Measurements from ENCODE around the gene KAT6B. TPM values are rescaled to one million over a fixed set of nuclear protein-coding genes. Genes with fewer than 3 reads are reported as not detected.

The KAT6B gene
- total and polyA plus RNA-seq, 10 of the 15 experiments (the other 5 are each of a cell fraction or from before 2014, with no cell fraction given), result 2.7 to 22.6 (median 15.7) TPM

DNA sequence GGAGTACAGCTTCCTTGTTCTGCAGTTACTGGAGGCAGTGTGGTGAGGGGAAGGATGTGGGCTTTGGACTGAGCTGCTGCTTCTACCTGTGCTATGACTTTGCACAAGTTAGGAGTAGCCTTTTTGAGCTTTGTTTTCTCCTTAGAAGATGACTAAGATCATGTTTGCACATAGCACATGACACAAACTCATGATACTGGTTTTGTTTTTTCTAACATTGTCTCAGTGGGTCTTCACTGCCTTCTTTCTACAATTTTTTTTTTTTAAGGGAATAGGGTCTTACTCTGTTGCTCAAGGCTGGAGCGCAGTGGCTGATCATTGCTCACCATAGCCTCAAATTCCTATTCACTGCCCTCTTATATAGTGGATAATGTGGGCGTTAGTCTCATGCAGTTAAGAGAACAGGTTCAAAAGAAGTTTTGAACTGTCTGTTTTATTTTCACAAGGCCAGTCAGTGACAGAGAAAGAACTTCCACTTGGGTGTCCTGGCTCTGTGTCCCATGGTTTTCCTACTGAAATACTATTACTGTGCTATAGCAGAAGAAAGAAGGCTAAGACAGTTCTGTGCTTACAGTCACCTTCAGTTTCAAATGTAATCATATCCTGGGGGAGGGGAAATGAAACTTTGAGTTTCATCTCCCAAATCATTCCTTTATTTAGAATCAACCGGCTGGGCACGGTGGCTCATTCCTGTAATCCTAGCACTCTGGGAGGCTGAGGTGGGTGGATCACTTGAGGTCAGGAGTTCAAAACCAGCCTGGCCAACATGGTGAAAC, 72.0 kb downstream of the KAT6B start (continued):
- TF ChIP-seq, protein P1, sequence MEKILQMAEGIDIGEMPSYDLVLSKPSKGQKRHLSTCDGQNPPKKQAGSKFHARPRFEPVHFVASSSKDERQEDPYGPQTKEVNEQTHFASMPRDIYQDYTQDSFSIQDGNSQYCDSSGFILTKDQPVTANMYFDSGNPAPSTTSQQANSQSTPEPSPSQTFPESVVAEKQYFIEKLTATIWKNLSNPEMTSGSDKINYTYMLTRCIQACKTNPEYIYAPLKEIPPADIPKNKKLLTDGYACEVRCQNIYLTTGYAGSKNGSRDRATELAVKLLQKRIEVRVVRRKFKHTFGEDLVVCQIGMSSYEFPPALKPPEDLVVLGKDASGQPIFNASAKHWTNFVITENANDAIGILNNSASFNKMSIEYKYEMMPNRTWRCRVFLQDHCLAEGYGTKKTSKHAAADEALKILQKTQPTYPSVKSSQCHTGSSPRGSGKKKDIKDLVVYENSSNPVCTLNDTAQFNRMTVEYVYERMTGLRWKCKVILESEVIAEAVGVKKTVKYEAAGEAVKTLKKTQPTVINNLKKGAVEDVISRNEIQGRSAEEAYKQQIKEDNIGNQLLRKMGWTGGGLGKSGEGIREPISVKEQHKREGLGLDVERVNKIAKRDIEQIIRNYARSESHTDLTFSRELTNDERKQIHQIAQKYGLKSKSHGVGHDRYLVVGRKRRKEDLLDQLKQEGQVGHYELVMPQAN (conservative IDR thresholded peaks at IDR 0.05), result no peak
- TF ChIP-seq MYC (IDR thresholded peaks at IDR 0.05; ENCODE audit: insufficient read depth, insufficient read length, insufficient replicate concordance, low read length, severe bottlenecking), result no peak
- peak; percentile 56; the same call in 1 of the 2 replicates for TF ChIP-seq ZNF217 (IDR thresholded peaks at IDR 0.05)

DNA sequence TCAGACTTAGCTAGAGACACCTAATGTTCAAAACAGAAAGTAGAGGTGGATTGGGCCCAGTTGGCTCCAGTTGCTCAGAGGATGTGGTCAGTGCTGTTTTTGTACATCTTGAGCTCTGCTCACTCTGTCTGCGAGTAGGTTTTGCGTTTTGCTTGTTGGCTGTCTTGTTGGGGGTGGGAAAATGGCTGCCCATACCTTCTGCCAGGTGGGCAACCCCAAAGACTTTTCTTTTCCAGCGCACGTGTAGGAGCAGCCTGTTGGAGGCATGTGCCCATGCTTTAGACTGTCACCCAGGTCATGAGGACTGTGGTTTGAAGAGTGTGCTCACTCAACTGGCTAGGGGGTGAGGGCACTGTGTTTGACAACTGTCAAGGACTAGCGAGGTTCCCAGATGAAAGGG, 73.9 kb downstream of the KAT6B start:
- Histone ChIP-seq H3K27ac (ENCODE audit: control insufficient read depth, insufficient read depth) (peak overlapping the region; percentile 87), H3K36me3 (ENCODE audit: control insufficient read depth in 2 of 2, insufficient read depth in 2 of 2, low read length in 1 of 2) (no peaks in the 10 kb centered on the region), H3K9me3 (replicated peaks; ENCODE audit: control insufficient read depth, insufficient read depth, low read length) (no peaks in the 10 kb centered on the region; the same call in 1 of the 3 replicates), H3K79me2 (ENCODE audit: control insufficient read depth, insufficient read depth, low read length) (peaks cover 59% of the 10 kb centered on the region), H2AFZ (ENCODE audit: control insufficient read depth, low read depth, low read length) (no peak overlapping the region), H3K27me3 (replicated peaks in 1 of 2; ENCODE audit: control insufficient read depth in 2 of 2, insufficient read depth in 2 of 2, low read length in 1 of 2) (no peaks in the 10 kb centered on the region), H3K9ac (ENCODE audit: control insufficient read depth, insufficient read depth, low read length) (peak overlapping the region; percentile 17; the same call in 1 of the 2 replicates), H4K20me1 (ENCODE audit: control insufficient read depth, insufficient read depth) (no peaks in the 10 kb centered on the region), H3K4me3 (peak overlapping the region; percentile 3; the same call in 1 of the 2 replicates), H3K4me2 (ENCODE audit: control insufficient read depth, insufficient read depth) (peak overlapping the region; percentile 84), H3K4me1 (ENCODE audit: control insufficient read depth, insufficient read depth, low read length) (peaks cover 51% of the 10 kb centered on the region)
- intact Hi-C loops (cut with micrococcal nuclease; ENCODE audit: unreplicated experiment), result loop anchor here (5.0 kb wide), 1 partner anchor 92 kb away; no protein-coding TSS in a partner anchor
- DNase-seq (ENCODE audit: low read depth, low spot score) (peak; percentile 48), FAIRE-seq (no peak), ATAC-seq (peak; percentile 83)
- SMC1A ChIA-PET (ENCODE audit: uncharacterized antibody, unreplicated experiment), result interaction anchor here (0.6 to 5.6 kb wide), 12 partner anchors 9 to 271 kb away, joined by 3 to 73 read pairs (median 4); no protein-coding TSS in a partner anchor
- in situ Hi-C loops (cut with MboI), result no loop called here
- POLR2A ChIA-PET, result interaction anchor here (0.9 to 1.9 kb wide), 2 partner anchors 12 to 83 kb away, joined by 5 to 6 read pairs; no protein-coding TSS in a partner anchor
- RAD21 ChIA-PET (ENCODE audit: unreplicated experiment), result interaction anchor here (0.5 to 4.5 kb wide), 12 partner anchors 8 to 222 kb away, joined by 3 to 38 read pairs (median 3); partner anchors contain the start of gene SAMD8
- BruUV-seq (replicated peaks), result no TSS peak
- CTCF ChIA-PET, result interaction anchor here (0.8 to 1.2 kb wide), 2 partner anchors 99 to 120 kb away, joined by 3 read pairs; no protein-coding TSS in a partner anchor
- WGBS (ENCODE audit: insufficient coverage, insufficient replicate concordance, low lambda C conversion rate, missing lambda C conversion rate), result 14% methylated on average over 5 of the region's 5 CpGs
- 0 out of 4 replicates have a peak, but pooled peaks of 1 of the 2 experiments have one; percentile 20 for TF ChIP-seq IKZF2 (IDR thresholded peaks at IDR 0.05)
- TF ChIP-seq JUNB (IDR thresholded peaks at IDR 0.05), result no peak
- TF ChIP-seq TBL1XR1 (IDR thresholded peaks at IDR 0.05; ENCODE audit: low read depth, low read length), result no peak
- no peak for TF ChIP-seq ESRRA (IDR thresholded peaks at IDR 0.05; ENCODE audit: low read length)
- TF ChIP-seq, protein P2, sequence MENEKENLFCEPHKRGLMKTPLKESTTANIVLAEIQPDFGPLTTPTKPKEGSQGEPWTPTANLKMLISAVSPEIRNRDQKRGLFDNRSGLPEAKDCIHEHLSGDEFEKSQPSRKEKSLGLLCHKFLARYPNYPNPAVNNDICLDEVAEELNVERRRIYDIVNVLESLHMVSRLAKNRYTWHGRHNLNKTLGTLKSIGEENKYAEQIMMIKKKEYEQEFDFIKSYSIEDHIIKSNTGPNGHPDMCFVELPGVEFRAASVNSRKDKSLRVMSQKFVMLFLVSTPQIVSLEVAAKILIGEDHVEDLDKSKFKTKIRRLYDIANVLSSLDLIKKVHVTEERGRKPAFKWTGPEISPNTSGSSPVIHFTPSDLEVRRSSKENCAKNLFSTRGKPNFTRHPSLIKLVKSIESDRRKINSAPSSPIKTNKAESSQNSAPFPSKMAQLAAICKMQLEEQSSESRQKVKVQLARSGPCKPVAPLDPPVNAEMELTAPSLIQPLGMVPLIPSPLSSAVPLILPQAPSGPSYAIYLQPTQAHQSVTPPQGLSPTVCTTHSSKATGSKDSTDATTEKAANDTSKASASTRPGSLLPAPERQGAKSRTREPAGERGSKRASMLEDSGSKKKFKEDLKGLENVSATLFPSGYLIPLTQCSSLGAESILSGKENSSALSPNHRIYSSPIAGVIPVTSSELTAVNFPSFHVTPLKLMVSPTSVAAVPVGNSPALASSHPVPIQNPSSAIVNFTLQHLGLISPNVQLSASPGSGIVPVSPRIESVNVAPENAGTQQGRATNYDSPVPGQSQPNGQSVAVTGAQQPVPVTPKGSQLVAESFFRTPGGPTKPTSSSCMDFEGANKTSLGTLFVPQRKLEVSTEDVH (IDR thresholded peaks at IDR 0.05; ENCODE audit: low read depth, partially characterized antibody), result no peak
- TF ChIP-seq ZBED1 (IDR thresholded peaks at IDR 0.05; ENCODE audit: borderline replicate concordance), result no peak
- TF ChIP-seq, protein P3, sequence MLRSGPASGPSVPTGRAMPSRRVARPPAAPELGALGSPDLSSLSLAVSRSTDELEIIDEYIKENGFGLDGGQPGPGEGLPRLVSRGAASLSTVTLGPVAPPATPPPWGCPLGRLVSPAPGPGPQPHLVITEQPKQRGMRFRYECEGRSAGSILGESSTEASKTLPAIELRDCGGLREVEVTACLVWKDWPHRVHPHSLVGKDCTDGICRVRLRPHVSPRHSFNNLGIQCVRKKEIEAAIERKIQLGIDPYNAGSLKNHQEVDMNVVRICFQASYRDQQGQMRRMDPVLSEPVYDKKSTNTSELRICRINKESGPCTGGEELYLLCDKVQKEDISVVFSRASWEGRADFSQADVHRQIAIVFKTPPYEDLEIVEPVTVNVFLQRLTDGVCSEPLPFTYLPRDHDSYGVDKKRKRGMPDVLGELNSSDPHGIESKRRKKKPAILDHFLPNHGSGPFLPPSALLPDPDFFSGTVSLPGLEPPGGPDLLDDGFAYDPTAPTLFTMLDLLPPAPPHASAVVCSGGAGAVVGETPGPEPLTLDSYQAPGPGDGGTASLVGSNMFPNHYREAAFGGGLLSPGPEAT (IDR thresholded peaks at IDR 0.05; ENCODE audit: low read depth), result 0 out of 2 replicates have a peak, but pooled peaks have one; percentile 32
- TF ChIP-seq, protein P4, sequence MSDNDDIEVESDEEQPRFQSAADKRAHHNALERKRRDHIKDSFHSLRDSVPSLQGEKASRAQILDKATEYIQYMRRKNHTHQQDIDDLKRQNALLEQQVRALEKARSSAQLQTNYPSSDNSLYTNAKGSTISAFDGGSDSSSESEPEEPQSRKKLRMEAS (IDR thresholded peaks at IDR 0.05; ENCODE audit: low read depth, low read length), result no peak
- no peak for TF ChIP-seq RCOR1 (conservative IDR thresholded peaks at IDR 0.05; ENCODE audit: low read depth, low read length)
- no peak for TF ChIP-seq RAD51 (IDR thresholded peaks at IDR 0.05)
- no peak for TF ChIP-seq ETV6 (conservative IDR thresholded peaks at IDR 0.05 in 1 of 2, IDR thresholded peaks at IDR 0.05 in 1 of 2; ENCODE audit: borderline replicate concordance in 1 of 2, low read depth in 1 of 2)
